KMS-11 (cell line): Measurements from ENCODE around the gene JOSD2.

Experiments used
- H2AFZ ChIP-seq: fragments of 200-600 bp; sonication (generic); 2 replicates; pipeline ENCODE4 v1.6.1; 2016; ENCODE audit warnings: antibody characterized with exemption, mixed run types, low read depth
- H3K27ac ChIP-seq: fragments of 200-600 bp; sonication (generic); 2 replicates; pipeline ENCODE4 v1.6.1; 2016; ENCODE audit warnings: mild to moderate bottlenecking, mixed run types
- H3K27me3 ChIP-seq: fragments of 200-600 bp; sonication (generic); 2 replicates; pipeline ENCODE4 v1.6.1; 2017; ENCODE audit warnings: mild to moderate bottlenecking, low read depth, mixed run types, moderate library complexity; ENCODE audit not compliant: insufficient read depth
- H3K36me3 ChIP-seq: fragments of 200-600 bp; sonication (generic); 2 replicates; pipeline ENCODE4 v1.6.1; 2017; ENCODE audit warnings: mild to moderate bottlenecking, mixed run types; ENCODE audit not compliant: insufficient read depth
- H3K4me1 ChIP-seq: fragments of 200-600 bp; sonication (generic); 2 replicates; pipeline ENCODE4 v1.6.1; 2016; ENCODE audit warnings: mild to moderate bottlenecking, low read depth, mixed run types; ENCODE audit not compliant: poor library complexity, severe bottlenecking
- H3K4me2 ChIP-seq: fragments of 200-600 bp; sonication (generic); 2 replicates; pipeline ENCODE4 v1.7.0; 2016; ENCODE audit warnings: mild to moderate bottlenecking, mixed run types
- H3K4me3 ChIP-seq: fragments of 200-600 bp; sonication (generic); IDR thresholded peaks from 2 replicates; pipeline ENCODE4 v1.6.1; 2017; ENCODE audit warnings: low read depth, low read length, mixed read lengths; ENCODE audit not compliant: insufficient read depth
- H3K79me2 ChIP-seq: fragments of 200-600 bp; sonication (generic); 2 replicates; pipeline ENCODE4 v1.6.1; 2016; ENCODE audit warnings: low read depth, mixed run types; ENCODE audit not compliant: insufficient read depth
- H3K9ac ChIP-seq: fragments of 200-600 bp; sonication (generic); 2 replicates; pipeline ENCODE4 v1.6.1; 2016; ENCODE audit warnings: mild to moderate bottlenecking, mixed run types
- H4K20me1 ChIP-seq: fragments of 200-600 bp; sonication (generic); 2 replicates; pipeline ENCODE4 v1.6.1; 2016; ENCODE audit warnings: mild to moderate bottlenecking, mixed run types; ENCODE audit not compliant: insufficient read depth
- TF ChIP-seq, protein P1 (sequence below): fragments of 200-600 bp; sonication (generic); conservative IDR thresholded peaks from 2 replicates; pipeline ENCODE4 v1.6.1; 2017; ENCODE audit warnings: low read depth, mild to moderate bottlenecking, antibody characterized with exemption, low read length, moderate library complexity, mixed read lengths

JOSD2 gene

DNA sequence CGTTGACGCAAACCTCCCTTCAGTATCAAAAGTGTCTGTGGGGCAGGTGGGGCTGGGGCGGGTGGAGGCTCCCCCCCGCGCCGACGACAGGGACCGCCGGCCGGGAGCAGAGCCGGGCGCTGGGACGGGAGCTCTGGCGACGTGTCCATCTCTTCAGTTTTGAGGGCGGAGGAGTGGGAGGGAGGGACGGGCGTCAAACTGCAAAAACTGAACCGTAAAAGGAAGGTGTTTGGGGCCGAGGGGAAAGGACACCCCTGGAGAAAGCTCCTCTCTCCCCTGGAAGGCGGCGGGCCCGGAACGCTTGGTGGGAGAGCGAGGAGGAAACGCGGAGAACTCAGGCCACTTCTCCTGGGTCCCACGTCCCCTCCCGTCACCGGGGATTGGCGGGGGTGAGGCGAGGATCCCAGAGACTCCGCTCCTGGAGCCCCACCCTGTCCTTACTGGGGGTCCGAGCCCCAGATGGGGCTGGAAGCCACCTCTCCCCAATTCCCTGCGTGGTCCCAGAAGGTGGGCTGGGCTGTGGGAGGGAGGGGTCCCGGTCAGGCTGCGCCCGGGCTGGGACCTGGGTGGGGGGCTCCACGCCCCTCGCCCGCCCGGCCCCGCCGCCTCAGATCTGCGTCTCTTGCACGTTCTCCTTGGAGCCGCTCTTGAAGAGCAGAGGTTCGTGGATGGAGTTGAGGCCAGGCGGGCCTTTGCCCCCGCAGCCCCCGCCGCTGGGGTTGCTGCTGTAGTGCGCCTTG is 6.1 kb upstream of the JOSD2 start:
- H3K36me3 ChIP-seq: no peaks in the 10 kb centered on the region
- no peaks in the 10 kb centered on the region for H3K79me2 ChIP-seq
- no peak overlapping the region for H3K4me3 ChIP-seq
- TF ChIP-seq, protein P1, sequence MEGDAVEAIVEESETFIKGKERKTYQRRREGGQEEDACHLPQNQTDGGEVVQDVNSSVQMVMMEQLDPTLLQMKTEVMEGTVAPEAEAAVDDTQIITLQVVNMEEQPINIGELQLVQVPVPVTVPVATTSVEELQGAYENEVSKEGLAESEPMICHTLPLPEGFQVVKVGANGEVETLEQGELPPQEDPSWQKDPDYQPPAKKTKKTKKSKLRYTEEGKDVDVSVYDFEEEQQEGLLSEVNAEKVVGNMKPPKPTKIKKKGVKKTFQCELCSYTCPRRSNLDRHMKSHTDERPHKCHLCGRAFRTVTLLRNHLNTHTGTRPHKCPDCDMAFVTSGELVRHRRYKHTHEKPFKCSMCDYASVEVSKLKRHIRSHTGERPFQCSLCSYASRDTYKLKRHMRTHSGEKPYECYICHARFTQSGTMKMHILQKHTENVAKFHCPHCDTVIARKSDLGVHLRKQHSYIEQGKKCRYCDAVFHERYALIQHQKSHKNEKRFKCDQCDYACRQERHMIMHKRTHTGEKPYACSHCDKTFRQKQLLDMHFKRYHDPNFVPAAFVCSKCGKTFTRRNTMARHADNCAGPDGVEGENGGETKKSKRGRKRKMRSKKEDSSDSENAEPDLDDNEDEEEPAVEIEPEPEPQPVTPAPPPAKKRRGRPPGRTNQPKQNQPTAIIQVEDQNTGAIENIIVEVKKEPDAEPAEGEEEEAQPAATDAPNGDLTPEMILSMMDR: no peak
- H4K20me1 ChIP-seq: no peaks in the 10 kb centered on the region
- H3K27ac ChIP-seq: no peak overlapping the region
- no peak overlapping the region for H3K9ac ChIP-seq
- H2AFZ ChIP-seq: no peak overlapping the region
- no peak overlapping the region for H3K4me2 ChIP-seq
- H3K27me3 ChIP-seq: peaks cover 30% of the 10 kb centered on the region
- H3K4me1 ChIP-seq: no peaks in the 10 kb centered on the region

DNA sequence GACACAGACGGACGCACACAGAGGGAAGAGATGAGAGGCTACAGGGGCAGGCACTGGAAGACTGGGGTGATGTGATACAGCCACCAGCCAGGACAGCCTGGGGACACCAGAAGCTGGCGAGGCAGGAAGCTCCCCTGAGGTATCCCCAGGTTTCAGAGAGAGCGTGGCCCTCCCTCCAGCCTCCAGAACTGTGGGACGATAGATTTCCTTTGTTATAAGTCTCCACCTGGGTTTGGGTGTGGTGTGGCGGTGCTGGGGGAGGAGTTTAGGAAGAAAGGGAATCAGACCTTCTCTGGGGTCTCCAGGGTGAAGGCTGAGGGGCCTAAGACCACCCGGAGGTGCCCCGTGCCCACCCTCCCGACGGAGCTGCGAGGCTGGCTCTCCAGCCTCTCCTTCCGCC is 5.5 kb upstream of the JOSD2 start:
- H3K36me3 ChIP-seq: no peaks in the 10 kb centered on the region
- H3K4me3 ChIP-seq: no peak overlapping the region
- H3K79me2 ChIP-seq: no peaks in the 10 kb centered on the region
- TF ChIP-seq, protein P1: no peak
- H3K4me2 ChIP-seq: no peak overlapping the region
- no peaks in the 10 kb centered on the region for H4K20me1 ChIP-seq
- H3K27me3 ChIP-seq: peaks cover 25% of the 10 kb centered on the region
- no peak overlapping the region for H2AFZ ChIP-seq
- no peak overlapping the region for H3K27ac ChIP-seq
- no peaks in the 10 kb centered on the region for H3K4me1 ChIP-seq
- H3K9ac ChIP-seq: no peak overlapping the region

DNA sequence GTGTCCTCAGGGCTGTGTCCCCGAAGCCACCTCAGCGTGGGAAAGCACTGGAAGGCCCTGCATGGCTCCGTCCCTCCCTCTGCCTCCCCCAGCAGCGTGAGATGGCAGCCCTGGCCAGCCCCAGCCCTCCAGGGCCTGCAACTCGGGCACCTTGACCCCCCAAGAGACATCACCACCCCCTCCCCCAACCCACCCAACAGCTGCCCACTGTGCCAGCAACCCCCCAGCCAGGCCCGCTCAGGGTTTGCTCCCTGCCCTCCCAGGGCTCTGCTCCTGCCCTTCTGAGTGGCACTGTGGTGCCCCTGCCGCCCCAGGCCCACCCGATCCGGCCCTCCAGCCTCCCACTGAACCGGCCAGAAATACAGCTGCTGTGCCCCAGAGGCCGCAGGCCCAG is 4.2 kb upstream of the JOSD2 start:
- no peaks in the 10 kb centered on the region for H3K36me3 ChIP-seq
- H3K79me2 ChIP-seq: no peaks in the 10 kb centered on the region; the same call in 1 of the 2 replicates
- no peak overlapping the region for H3K9ac ChIP-seq
- no peak overlapping the region for H3K4me2 ChIP-seq
- H3K27ac ChIP-seq: no peak overlapping the region
- H3K27me3 ChIP-seq: peaks cover 16% of the 10 kb centered on the region; the same call in 1 of the 2 replicates
- H4K20me1 ChIP-seq: no peaks in the 10 kb centered on the region
- H3K4me1 ChIP-seq: no peaks in the 10 kb centered on the region
- no peak overlapping the region for H3K4me3 ChIP-seq
- TF ChIP-seq, protein P1: no peak
- H2AFZ ChIP-seq: no peak overlapping the region

DNA sequence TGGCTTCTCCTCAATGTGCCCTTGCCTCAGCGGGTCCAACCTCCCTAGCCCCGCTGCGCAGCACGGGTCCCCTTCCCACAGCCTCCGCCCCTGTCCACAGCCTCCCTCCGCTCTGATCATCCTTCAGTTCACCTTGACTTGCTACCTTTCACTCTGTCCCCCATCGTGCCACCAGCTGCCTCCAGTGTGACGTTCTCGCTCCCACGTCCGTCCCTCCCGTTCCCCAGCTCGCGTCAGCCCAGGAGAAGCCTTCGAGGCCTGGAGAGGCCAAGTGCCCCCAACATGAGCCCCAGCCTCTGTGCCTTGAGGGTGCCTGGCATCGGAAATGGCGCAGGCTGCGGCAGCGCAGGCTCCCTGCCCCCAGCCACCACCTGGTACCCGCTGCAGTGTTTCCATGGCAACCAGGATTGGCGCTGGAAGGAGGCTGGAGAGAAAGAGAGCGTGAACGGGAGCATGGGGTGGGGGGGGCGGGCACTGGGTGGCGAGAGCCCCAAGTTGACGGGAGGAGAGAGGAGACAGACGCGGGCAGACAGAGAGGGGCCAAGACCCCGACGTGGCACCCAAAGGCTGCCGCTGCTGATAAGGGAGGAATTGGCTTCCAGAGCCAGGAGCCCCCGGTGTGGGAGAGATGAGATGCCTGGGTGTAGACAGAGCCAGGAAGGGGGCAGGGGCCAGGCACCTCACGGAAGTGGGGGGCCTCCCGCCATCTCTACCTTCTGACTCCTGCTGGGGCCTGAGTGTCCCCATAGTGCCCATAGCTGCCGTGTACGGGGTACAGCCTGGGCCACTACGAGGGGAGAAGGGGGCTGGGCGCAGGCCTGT is 3.6 kb upstream of the JOSD2 start:
- TF ChIP-seq, protein P1: no peak

More for the DNA sequence above, 3.6 kb upstream of the JOSD2 start:
- Histone ChIP-seq H3K4me3 (no peak overlapping the region), H2AFZ (no peak overlapping the region), H3K36me3 (no peaks in the 10 kb centered on the region), H3K9ac (no peak overlapping the region), H3K27me3 (peaks cover 12% of the 10 kb centered on the region; the same call in 1 of the 2 replicates), H3K4me2 (no peak overlapping the region), H3K79me2 (no peaks in the 10 kb centered on the region; the same call in 1 of the 2 replicates), H3K27ac (no peak overlapping the region), H4K20me1 (no peaks in the 10 kb centered on the region), H3K4me1 (no peaks in the 10 kb centered on the region)
